Occipital lobe (tissue), 2 donors: ENCODE results near the gene CAPG. TPM values are rescaled to one million over a fixed set of nuclear protein-coding genes. Genes with fewer than 3 reads are reported as not detected.

Source experiments
- DNase-seq: peaks from one replicate; lab custom pipeline; 2025; lab: John Stamatoyannopoulos, UW
- total RNA-seq: library from RNA; depleted of rRNA; stranded (reverse); fragments of >200 nt; gene quantifications from one replicate; pipeline ENCODE4 v1.2.3, GENCODE V29; 2014

CAPG gene
- total RNA-seq, 1 donor from 2014 or later: 11.1 TPM

GRCh38 chr2:85438201-85439024 lies 28.2 kb upstream of the CAPG start:
- no peak for DNase-seq

DNA sequence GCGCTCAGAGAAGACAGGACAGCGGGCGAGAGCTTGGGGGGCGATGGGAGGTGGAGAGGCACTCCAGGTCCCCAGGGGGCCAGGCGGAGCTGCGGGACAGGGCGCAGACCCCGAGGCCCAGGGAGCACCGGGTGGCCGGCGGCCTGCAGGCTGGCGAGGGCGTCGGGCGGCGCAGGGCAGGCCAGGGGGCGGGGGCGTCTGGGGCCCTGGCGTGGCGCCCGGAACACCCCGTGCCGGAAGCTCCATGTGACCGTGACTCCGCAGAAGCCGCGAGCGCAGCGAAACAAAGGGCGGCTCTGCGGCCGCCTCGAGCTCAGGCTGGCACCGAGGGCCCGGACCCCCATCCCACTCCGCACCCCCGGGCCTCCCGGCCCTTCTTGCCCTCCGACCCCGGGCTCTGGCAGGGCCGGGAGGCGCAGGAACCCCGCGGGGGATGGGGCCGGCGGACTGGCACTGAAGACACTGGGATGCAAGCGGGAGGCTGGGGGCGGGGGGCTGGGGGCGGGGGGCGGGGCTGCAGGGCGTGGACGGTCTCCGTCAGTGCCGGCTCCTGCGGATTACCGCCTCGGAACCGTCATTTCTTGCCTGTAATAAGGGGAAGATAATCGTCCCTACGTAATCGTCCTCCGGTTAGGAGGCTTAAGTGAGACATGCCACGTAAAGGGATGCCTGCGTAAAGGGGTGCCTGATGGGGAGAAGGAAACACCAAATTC lies 27.5 kb upstream of the CAPG start:
- DNase-seq: peak; percentile 92

DNA sequence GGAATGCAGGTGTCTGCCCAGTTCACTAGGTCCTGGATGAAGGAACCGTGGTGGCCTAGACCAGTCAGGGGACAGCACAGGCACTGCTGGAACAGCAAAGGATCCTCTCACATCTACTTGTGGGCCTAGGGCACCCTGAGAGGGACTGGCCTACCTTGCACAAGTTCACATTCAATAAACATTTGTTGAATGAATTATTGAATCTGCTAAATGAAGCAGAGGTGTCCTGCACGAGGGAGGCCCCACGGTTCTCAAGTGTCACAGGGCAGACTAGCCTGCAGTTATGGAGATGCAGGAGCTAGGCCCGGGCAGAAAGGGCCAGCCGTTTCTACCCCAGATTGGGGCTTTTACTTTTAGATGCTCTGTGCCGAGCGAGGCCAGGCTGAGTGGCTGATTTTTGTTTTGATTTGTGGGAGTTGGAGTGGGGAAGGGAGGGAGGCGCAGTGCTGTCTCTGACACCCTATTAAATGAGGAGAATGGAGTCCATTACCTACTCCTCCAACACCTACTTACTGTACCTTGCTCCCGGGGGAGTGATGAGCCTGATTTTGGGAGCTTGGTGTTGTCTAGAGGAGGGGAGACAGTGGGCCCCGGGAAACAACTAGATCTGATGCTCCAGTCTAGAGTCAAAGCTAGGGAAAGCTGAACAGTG lies 26.8 kb upstream of the CAPG start:
- no peak for DNase-seq

GRCh38 chr2:85435981-85436835 lies 26.0 kb upstream of the CAPG start:
- no peak for DNase-seq

- DNase-seq: no peak
Observed at GRCh38 chr2:85435220-85435958, 25.2 kb upstream of the CAPG start.

GRCh38 chr2:85434696-85435095 lies 24.5 kb upstream of the CAPG start:
- no peak for DNase-seq

DNA sequence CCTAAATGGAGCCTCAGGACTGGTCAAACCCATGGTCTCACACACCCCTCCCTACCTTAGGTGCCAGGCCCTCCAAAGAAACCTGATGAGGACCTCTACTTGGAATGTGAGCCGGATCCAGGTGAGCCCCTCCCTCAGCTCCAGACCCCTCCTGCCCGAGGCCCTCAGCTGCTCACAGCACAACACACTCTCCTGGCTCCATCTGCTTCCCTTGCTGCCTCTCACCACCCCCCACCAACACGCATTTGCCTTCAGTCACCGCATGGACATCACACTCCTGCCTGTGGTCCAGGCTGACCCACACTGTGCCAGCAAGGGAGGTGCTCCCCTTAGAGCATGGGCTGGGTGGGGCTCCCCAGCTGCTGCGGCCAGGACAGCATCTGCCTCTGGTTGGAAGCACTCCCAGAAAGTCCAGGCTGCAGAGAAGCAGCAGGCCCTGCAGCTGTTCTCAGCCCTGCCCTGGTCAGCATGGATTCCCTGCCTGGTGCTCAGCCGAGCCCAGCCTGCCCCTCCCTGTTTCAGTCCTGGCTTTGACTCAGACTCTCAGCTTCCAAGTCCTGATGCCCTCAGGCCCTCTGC lies 23.4 kb upstream of the CAPG start:
- peak; percentile 89 for DNase-seq

DNA sequence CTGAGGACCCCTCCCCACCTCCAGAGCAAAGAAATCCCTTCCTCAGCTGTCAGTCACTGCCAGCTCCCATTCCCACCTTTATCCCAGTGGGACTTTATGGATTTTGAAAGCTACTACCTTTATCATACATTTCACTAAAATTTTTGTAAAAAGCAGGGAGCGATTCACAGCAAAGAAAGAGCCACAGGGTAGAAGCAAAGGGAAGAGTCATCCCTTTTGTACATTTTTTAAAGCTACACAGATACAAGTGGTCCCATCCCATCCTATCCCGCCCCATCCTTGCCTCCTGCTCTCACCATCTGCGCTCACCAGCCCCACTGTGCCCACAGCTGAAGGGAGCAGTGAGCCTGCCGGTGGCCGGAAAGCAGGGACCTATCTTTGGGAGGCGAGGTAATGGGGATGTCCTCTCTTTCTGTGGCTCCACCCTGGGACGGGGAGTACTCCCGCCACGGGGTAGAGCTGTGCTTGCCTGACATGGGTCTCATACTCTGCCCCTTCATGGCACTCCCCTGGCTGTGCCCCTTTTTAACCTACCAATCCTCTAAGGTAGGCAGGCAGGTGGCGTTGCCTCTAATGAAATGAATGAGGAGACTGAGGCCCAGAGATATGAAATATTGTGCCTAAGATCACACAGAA lies 21.5 kb upstream of the CAPG start:
- DNase-seq: peak; percentile 23

DNA sequence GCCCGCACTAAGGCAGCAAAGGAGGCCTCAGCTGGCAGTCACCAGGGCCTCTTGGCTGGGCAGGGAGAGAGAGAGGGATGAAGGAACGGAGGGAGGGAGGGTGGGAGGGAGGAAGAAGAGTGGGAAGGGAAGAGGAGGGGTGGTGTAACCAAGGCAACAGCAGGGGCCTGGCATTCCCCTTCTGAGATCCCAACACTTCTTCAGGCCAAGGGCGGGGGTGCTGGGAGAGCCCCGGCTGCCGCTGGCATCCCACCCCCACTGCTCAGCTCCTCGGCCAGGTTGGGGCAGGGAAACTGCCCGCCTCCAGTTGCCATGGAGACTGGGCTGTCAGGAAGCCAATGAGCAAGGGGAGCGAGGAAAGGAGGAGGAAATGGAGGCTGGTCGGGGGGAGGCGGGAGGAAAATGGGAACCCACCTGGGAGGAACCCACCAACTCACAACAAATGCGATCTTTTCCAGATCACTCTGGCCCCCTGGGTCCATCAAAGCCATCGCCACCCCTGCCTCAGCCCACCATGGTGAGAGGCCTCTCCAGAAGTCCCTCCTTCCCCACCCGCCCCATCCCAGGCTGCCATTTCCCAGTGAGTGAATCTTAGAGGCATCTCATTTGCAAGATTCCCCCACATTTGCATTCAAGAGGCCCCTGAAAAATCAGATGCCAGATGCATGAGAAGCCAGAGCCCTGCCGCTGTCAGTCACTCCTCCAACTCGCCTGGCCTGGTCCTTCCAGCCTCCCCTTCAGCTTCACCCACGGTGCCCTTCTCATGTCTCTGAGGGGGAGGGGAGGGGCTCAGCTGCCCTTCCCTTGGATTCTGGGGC lies 20.8 kb upstream of the CAPG start:
- DNase-seq: peak; percentile 85

DNA sequence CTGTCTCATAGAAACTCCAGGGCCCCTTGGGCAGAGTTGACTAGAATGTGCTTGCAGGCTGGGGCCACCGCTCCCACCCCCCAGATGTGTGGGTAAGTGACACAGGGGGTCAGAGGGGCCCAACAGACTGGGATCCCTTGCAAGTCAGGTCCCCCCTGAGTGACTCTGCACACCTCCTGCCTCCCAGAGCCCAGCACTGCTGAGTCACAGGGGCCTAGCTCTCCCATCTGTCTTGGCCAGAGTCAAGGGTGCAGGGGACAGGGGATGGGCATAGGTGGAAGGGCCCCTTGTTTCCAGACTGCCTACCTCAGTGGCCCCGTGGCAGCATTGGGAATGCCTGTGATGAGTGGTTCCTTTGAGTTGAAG lies 19.7 kb upstream of the CAPG start:
- DNase-seq: no peak

- DNase-seq: no peak
Observed at GRCh38 chr2:85429213-85429923, 19.2 kb upstream of the CAPG start.

- no peak for DNase-seq
Observed at GRCh38 chr2:85428343-85428881, 18.2 kb upstream of the CAPG start.

GRCh38 chr2:85427300-85427835 lies 17.2 kb upstream of the CAPG start:
- DNase-seq: no peak

DNA sequence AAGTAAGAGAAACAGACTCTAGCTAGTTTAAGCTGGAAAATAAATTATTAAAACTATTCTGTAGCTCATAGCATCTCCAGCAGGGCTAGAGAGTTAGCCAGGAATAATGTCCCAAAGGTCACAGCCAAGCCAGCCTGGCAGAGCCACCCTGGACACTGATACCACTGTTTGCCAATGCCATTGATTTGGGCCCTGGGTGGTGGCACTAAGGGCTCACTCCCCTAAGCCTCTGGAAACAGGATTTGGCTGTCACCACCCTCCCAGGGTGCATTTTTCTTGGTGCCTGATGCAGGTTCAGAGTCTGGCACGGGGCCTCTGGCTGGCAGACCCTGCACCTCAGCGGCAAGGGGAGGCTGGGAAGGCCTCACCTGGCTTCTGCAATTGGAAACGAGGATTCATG lies 15.4 kb upstream of the CAPG start:
- no peak for DNase-seq

DNA sequence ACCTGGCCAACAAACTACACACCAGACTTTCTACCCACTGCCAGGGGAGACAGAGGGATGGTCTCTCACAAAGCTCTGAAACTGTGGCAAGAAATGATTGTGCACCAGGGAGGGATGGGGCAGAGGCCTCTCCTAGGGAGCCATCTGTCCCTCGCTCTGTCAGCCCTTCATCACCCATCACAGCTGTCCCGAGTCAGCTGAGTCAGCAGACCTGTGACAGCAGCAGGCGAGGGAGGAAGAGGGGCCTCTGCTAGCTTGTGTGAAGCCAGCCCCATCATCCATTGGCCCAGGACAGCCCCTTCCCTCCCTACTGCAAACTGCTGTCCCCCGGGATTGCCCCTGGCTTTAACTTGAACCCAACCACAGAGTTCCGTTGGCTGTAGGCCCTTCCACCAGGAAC lies 13.4 kb upstream of the CAPG start:
- DNase-seq: no peak

GRCh38 chr2:85422072-85422457 lies 11.9 kb upstream of the CAPG start:
- DNase-seq: no peak

DNA sequence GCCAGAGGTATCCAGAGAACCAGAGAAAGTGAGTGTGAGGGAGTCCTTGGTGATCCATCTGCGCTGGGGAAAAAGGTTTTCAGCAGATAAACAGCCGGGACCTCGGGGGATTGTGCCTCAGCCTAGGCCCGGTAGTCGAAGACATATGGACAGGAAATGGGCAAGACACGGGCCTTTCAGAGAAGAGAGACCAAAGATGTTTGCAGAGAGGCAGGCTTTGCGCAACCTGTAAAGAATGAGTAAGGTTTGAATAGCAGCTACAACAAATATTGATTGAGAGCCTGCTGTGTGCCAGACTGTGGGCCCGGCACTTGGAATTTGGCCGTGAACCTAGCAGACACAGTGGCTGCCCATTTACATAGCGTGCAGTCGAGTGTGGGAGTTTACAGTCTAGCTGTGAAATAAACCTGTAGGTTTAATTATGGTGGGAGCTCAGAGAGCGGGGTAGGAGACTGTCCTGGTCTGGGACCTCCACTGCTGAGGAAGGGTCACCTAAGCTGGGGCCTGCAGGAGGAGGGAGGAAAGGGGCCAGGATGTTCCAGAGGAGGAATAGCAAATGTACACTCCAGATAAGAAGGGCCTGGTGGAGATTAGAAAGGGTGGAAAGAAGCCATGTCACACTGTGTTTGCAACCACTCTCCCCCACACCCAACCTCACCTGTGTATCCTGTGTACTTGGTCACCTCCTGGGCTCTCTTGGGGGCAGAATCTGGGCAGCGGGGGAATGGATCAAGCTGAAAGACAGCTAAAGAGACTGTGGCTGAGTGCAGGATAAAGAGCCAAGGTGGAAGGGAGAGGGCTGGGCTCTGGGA lies 11.3 kb upstream of the CAPG start:
- DNase-seq: no peak
